CD4-positive, alpha-beta T cell (primary cell): Measurements from ENCODE around the gene CYSLTR1. TPM values are rescaled to one million over a fixed set of nuclear protein-coding genes. Genes with fewer than 3 reads are reported as not detected.

Experiments
- ATAC-seq: fragments of 200-7000 bp; cut with Tn5 transposase; one replicate; pipeline ENCODE4 v1.10.0; 2022; ENCODE audit warnings: mild to moderate bottlenecking; ENCODE audit not compliant: poor library complexity
- CTCF ChIA-PET: fragments of 350-600 bp; sonication (Branson Sonifier 250); formaldehyde crosslinking; loops from one replicate; lab custom pipeline; 2021; ENCODE audit warnings: antibody characterized with exemption, inconsistent platforms; lab: Charles Lee
- POLR2A ChIA-PET: fragments of 350-600 bp; sonication (Branson Sonifier 250); formaldehyde crosslinking; loops from one replicate; lab custom pipeline; 2021; ENCODE audit warnings: antibody characterized with exemption, inconsistent platforms; lab: Charles Lee
- DNase-seq, 14 experiments: peaks; one replicate each; pipeline ENCODE4 v3.0.0-alpha.2; 2013 to 2020; ENCODE audit warnings: mixed read lengths in 2 of 14
- H3K27ac ChIP-seq, 2 donors: one replicate each; pipeline versions ENCODE4 v1.5.1 to v1.7.0; 2013; ENCODE audit warnings: low read length in 2 of 2, low read depth in 1 of 2, mild to moderate bottlenecking in 1 of 2
- H3K27me3 ChIP-seq, 2 experiments: 1 replicate in 1 of 2; 2 replicates in 1 of 2; pipeline versions ENCODE4 v1.6.1 to v1.7.0; 2013; ENCODE audit warnings: low read length in 2 of 2, control low read depth in 1 of 2, mild to moderate bottlenecking in 1 of 2, moderate library complexity in 1 of 2; ENCODE audit not compliant: insufficient read depth in 2 of 2, control insufficient read depth in 1 of 2
- H3K36me3 ChIP-seq: one replicate; pipeline ENCODE4 v1.6.1; 2013; ENCODE audit warnings: low read length, control low read depth; ENCODE audit not compliant: insufficient read depth
- H3K4me1 ChIP-seq: one replicate; pipeline ENCODE4 v1.6.1; 2013; ENCODE audit warnings: low read length, control low read depth; ENCODE audit not compliant: insufficient read depth
- H3K4me3 ChIP-seq: one replicate; pipeline ENCODE4 v1.5.1; 2013; ENCODE audit warnings: mild to moderate bottlenecking, low read length, moderate library complexity
- H3K9me3 ChIP-seq, 2 experiments: 1 replicate in 1 of 2; 2 replicates in 1 of 2; pipeline versions ENCODE4 v1.6.1 to v1.7.0; 2013; ENCODE audit warnings: low read length in 2 of 2, mild to moderate bottlenecking in 2 of 2, control low read depth in 1 of 2, moderate library complexity in 1 of 2; ENCODE audit not compliant: control insufficient read depth in 1 of 2, insufficient read depth in 1 of 2
- H3K27ac Mint-ChIP-seq: one replicate; pipeline ENCODE4 v1.8.0; 2020; ENCODE audit warnings: mixed read lengths
- H3K27me3 Mint-ChIP-seq: one replicate; pipeline ENCODE4 v1.8.0; 2021; ENCODE audit warnings: mixed read lengths
- H3K36me3 Mint-ChIP-seq: one replicate; pipeline ENCODE4 v1.8.0; 2021; ENCODE audit warnings: low read depth, mixed read lengths
- H3K4me1 Mint-ChIP-seq: one replicate; pipeline ENCODE4 v1.8.0; 2021; ENCODE audit warnings: low read depth, mixed read lengths
- H3K4me3 Mint-ChIP-seq: one replicate; pipeline ENCODE4 v1.8.0; 2020; ENCODE audit warnings: mild to moderate bottlenecking, mixed read lengths
- H3K9me3 Mint-ChIP-seq: one replicate; pipeline ENCODE4 v1.8.0; 2020; ENCODE audit warnings: mixed read lengths
- CTCF ChIP-seq: fragments of 200-600 bp; IDR thresholded peaks from one replicate; pipeline ENCODE4 v1.8.0; 2022; ENCODE audit warnings: antibody characterized with exemption, mild to moderate bottlenecking
- intact Hi-C, 2 experiments: fragments of 100-400 bp; cut with DNase I in 1 of 2; cut with micrococcal nuclease in 1 of 2; formaldehyde crosslinking; loops; one replicate each; pipeline versions ENCODE4 v1.15.1 to v1.9.0; 2023 to 2025; cut with DNase I, micrococcal nuclease
- total RNA-seq, 174 experiments: library from RNA in 2 of 174; stranded (reverse) in 2 of 174; gene quantifications; one replicate each; pipeline ENCODE4 v1.2.3 and lab custom pipeline; 2021 to 2026

The CYSLTR1 gene
- total RNA-seq, 2 experiments from 2014 or later, result 6.6 to 7.4 TPM

GRCh38 chrX:78329486-78329885, 2.1 kb upstream of the CYSLTR1 start:
- H3K27me3 Mint-ChIP-seq, result no peaks in the 10 kb centered on the region
- H3K4me1 Mint-ChIP-seq, result peaks cover 72% of the 10 kb centered on the region
- no peak for TF ChIP-seq CTCF
- peak overlapping the region in 1 of 2 donors; percentile 44 for H3K27ac ChIP-seq
- no peaks in the 10 kb centered on the region for H3K9me3 ChIP-seq
- H3K36me3 ChIP-seq, result no peaks in the 10 kb centered on the region
- no peaks in the 10 kb centered on the region for H3K36me3 Mint-ChIP-seq
- DNase-seq, result peak in 5 of 14 experiments; percentile 14 to 64 (median 31)
- peaks cover 23% of the 10 kb centered on the region for H3K4me1 ChIP-seq
- peak overlapping the region; percentile 90 for H3K4me3 Mint-ChIP-seq
- ATAC-seq, result no peak
- ChIA-PET POLR2A (no interaction called here), CTCF (no interaction called here)
- no peaks in the 10 kb centered on the region for H3K9me3 Mint-ChIP-seq
- intact Hi-C loops, result loop anchor here (1.0 to 10.0 kb wide), 2 partner anchors 188 to 425 kb away; no protein-coding TSS in a partner anchor
- H3K27ac Mint-ChIP-seq, result peak overlapping the region; percentile 89
- no peaks in the 10 kb centered on the region for H3K27me3 ChIP-seq
- H3K4me3 ChIP-seq, result no peak overlapping the region

GRCh38 chrX:78326401-78326800, 1.0 kb downstream of the CYSLTR1 start:
- ChIA-PET CTCF (no interaction called here), POLR2A (no interaction called here)
- Histone ChIP-seq H3K4me1 (peaks cover 19% of the 10 kb centered on the region), H3K9me3 (no peaks in the 10 kb centered on the region), H3K4me3 (peak overlapping the region; percentile 62), H3K27me3 (no peaks in the 10 kb centered on the region), H3K36me3 (no peaks in the 10 kb centered on the region), H3K27ac (peak overlapping the region; percentile 32 to 36)
- intact Hi-C loops, result loop anchor here in 1 of 2 experiments (10.0 kb wide), 1 partner anchor 422 kb away; no protein-coding TSS in a partner anchor
- no peak for ATAC-seq
- no peaks in the 10 kb centered on the region for H3K9me3 Mint-ChIP-seq
- no peak for TF ChIP-seq CTCF
- peaks cover 69% of the 10 kb centered on the region for H3K4me1 Mint-ChIP-seq
- no peaks in the 10 kb centered on the region for H3K36me3 Mint-ChIP-seq
- peak overlapping the region; percentile 90 for H3K4me3 Mint-ChIP-seq
- H3K27me3 Mint-ChIP-seq, result no peaks in the 10 kb centered on the region
- no peak for DNase-seq
- H3K27ac Mint-ChIP-seq, result peak overlapping the region; percentile 89

- no peaks in the 10 kb centered on the region for H3K27me3 ChIP-seq
- H3K36me3 ChIP-seq, result no peaks in the 10 kb centered on the region
- H3K4me3 ChIP-seq, result no peak overlapping the region
- Mint-ChIP-seq H3K27ac (peak overlapping the region; percentile 71), H3K36me3 (peaks cover 4% of the 10 kb centered on the region), H3K4me3 (peak overlapping the region; percentile 66), H3K27me3 (no peaks in the 10 kb centered on the region), H3K9me3 (no peaks in the 10 kb centered on the region), H3K4me1 (peaks cover 43% of the 10 kb centered on the region)
- ChIA-PET CTCF (interaction anchor here (1.1 kb wide), 1 partner anchor 11 kb away, joined by 3 read pairs; no protein-coding TSS in a partner anchor), POLR2A (interaction anchor here (0.6 to 1.4 kb wide), 2 partner anchors 8 to 11 kb away, joined by 3 to 4 read pairs; no protein-coding TSS in a partner anchor)
- ATAC-seq (no peak), DNase-seq (no peak)
- intact Hi-C loops, result loop anchor here in 1 of 2 experiments (10.0 kb wide), 1 partner anchor 418 kb away; no protein-coding TSS in a partner anchor
- peaks cover 13% of the 10 kb centered on the region for H3K4me1 ChIP-seq
- peak overlapping the region in 1 of 2 donors; percentile 55 for H3K27ac ChIP-seq
- TF ChIP-seq CTCF, result no peak
- no peaks in the 10 kb centered on the region for H3K9me3 ChIP-seq
Observed at GRCh38 chrX:78322863-78323262, 4.5 kb downstream of the CYSLTR1 start.
